Stimulated activated naive B cell treated with anti-CD40 and anti-IgM and Interleukin-4, amounts not matched to agents 10 μg/mL and 1 μg/mL and 100 μg/mL, for 72 hours (primary cell): Measurements from ENCODE around the gene CHMP4B.
"Not testable (repeated sequence)": the region's sequence is repeated elsewhere in the genome, so short reads cannot be mapped to it uniquely, and the experiment has no call there.

Source experiments
- ATAC-seq, 2 donors: fragments of 150-1000 bp; cut with Tn5 transposase; replicated peaks; 2 replicates each; pipeline ENCODE4 v1.10.0; 2021; ENCODE audit warnings: moderate library complexity in 1 of 2
- DNase-seq: peaks from one replicate; pipeline ENCODE4 v3.0.0; 2021
- H3K27ac Mint-ChIP-seq: one replicate; pipeline ENCODE4 v1.8.0; 2022; ENCODE audit warnings: mild to moderate bottlenecking, mixed read lengths
- H3K27me3 Mint-ChIP-seq, 2 donors: one replicate each; pipeline ENCODE4 v1.8.0; 2022; ENCODE audit warnings: mixed read lengths in 2 of 2
- H3K36me3 Mint-ChIP-seq, 2 donors: one replicate each; pipeline ENCODE4 v1.8.0; 2022; ENCODE audit warnings: mixed read lengths in 2 of 2, mild to moderate bottlenecking in 1 of 2
- H3K4me1 Mint-ChIP-seq, 2 donors: one replicate each; pipeline ENCODE4 v1.8.0; 2022; ENCODE audit warnings: mixed read lengths in 2 of 2, mild to moderate bottlenecking in 1 of 2
- H3K4me3 Mint-ChIP-seq, 2 donors: one replicate each; pipeline ENCODE4 v1.8.0; 2022; ENCODE audit warnings: mild to moderate bottlenecking in 2 of 2, mixed read lengths in 2 of 2, moderate library complexity in 1 of 2
- H3K9me3 Mint-ChIP-seq, 2 donors: one replicate each; pipeline ENCODE4 v1.8.0; 2022; ENCODE audit warnings: mixed read lengths in 2 of 2, mild to moderate bottlenecking in 1 of 2

CHMP4B gene

DNA sequence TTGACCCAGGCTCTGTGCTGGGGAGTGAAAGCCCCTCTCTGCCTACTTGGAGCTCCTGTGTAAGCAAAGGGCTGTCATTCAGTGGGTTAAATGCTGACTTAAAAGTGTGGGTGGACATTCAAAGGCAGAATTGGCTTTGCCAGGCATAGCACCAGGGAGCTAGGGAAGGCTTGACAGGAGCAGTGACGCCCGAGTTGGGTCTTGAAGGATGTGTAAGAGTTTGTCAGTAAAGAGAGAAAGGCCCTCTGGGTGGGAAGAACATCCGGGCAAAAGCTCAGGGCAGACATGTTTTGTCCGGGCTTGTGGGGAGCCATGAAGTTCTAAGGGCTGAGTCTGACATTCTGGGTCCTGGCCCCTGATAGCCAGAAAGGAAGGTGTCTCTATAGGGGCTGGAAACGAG is 27.9 kb upstream of the CHMP4B start:
- no peak for ATAC-seq
- DNase-seq, result no peak
- peaks cover 20 to 36% of the 10 kb centered on the region in 2 donors for H3K36me3 Mint-ChIP-seq
- no peaks in the 10 kb centered on the region for H3K27me3 Mint-ChIP-seq
- H3K9me3 Mint-ChIP-seq, result peaks cover 6 to 7% of the 10 kb centered on the region in 2 donors
- H3K4me1 Mint-ChIP-seq, result peaks cover 40 to 53% of the 10 kb centered on the region in 2 donors
- peak overlapping the region; percentile 80 for H3K27ac Mint-ChIP-seq
- no peak overlapping the region for H3K4me3 Mint-ChIP-seq

DNA sequence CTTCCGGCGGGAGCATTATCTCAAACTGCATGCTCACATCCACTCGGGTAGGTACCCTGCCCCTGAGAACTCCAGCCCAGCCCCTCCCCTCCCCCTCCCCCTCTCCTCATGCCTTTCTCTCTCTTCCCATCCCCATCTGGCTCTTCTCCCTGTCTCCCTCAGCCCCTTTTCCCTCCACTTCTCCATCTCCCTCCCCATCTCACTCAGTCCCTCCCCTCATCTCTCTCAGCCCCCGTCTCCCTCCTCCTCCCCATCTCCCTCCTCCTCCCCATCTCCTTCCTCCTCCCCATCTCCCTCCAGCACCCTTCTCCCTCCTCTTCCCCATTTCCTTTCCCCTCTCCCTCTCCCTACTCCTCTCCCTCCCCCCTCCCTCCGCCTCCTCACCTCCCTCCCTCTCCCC is 27.3 kb upstream of the CHMP4B start:
- DNase-seq, result no peak
- ATAC-seq, result no peak
- Mint-ChIP-seq H3K9me3 (peaks cover 6 to 7% of the 10 kb centered on the region in 2 donors), H3K36me3 (peaks cover 24 to 39% of the 10 kb centered on the region in 2 donors), H3K27ac (no peak overlapping the region), H3K4me3 (no peak overlapping the region), H3K27me3 (no peaks in the 10 kb centered on the region), H3K4me1 (peaks cover 35 to 47% of the 10 kb centered on the region in 2 donors)

DNA sequence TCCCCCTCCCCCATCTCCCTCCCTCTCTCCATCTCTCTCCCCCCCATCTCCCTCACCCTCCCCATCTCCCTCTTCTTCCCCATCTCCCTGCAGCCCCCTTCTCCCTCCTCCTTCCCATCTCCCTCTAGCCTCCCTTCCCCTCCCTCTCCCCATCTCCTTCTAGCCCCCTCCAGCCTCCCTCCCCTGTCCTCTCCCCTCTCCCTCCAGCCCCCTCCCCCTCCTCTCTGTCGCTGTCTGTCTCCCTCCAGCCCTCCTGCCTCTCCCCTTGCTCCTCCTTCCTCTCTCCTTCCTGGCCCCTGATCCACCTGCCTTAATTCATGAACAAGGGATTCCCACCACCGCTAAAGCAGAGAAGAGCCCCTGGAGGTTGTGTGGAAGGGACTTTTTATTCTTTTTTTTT is 26.9 kb upstream of the CHMP4B start:
- no peak overlapping the region for H3K27ac Mint-ChIP-seq
- no peak for ATAC-seq
- H3K4me1 Mint-ChIP-seq, result peaks cover 32 to 43% of the 10 kb centered on the region in 2 donors

DNA sequence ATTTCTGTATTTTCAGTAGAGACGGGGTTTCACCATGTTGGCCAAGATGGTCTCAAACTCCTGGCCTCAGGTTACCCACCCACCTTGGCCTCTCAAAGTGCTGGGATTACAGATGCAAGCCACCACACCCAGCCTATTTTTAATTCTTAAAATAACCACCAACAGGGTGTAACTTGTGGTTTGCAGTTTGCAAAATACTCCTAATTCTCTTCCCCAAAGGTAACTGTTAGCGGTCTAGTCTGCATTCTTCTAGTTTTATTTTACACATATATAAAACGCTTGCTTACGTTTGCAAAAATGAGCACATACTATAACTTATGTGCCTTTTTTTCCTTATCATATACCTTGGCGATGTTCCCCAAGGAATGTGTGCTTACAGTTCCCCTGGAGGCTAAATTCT is 25.6 kb upstream of the CHMP4B start:
- Mint-ChIP-seq H3K4me3 (no peak overlapping the region), H3K27me3 (no peaks in the 10 kb centered on the region), H3K9me3 (no peaks in the 10 kb centered on the region), H3K4me1 (peaks cover 25 to 35% of the 10 kb centered on the region in 2 donors), H3K27ac (no peak overlapping the region), H3K36me3 (peaks cover 20 to 37% of the 10 kb centered on the region in 2 donors)
- ATAC-seq, result no peak
- DNase-seq, result no peak

More for the DNA sequence above, 26.9 kb upstream of the CHMP4B start:
- no peak for DNase-seq
- H3K36me3 Mint-ChIP-seq, result peaks cover 21 to 36% of the 10 kb centered on the region in 2 donors
- H3K9me3 Mint-ChIP-seq, result peaks cover 4 to 6% of the 10 kb centered on the region in 2 donors
- no peaks in the 10 kb centered on the region for H3K27me3 Mint-ChIP-seq
- H3K4me3 Mint-ChIP-seq, result no peak overlapping the region

DNA sequence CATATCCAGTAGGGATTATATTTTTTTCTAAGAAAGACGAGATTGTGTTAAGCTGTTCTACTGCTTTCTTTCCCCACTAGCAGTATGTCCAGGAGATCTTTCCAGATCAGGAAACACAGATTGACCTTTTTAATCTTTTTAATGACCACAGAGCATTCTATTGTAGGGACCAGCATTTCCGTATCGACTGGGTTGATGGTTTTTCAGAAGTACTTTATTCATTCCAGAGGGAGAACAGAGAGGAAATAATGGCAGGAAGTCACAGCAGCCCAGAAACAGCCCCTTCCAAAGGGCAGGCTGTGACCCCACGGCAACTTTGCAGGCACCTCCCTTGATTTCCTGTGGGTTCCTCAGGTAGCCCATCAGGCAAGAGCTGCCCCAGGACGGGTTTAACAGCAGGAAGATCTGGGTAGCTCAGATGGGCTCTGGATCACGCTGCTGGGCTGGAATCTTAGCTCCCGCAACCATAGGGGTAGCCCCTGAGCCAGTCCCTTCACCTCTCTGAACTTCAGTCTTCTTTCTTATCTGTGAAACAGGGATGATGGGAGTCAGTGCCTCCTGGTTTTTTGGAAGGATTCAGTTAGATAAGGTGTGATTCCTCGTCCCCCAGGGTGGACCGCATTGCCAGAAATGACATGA is 23.8 kb upstream of the CHMP4B start:
- peaks cover 17 to 22% of the 10 kb centered on the region in 2 donors for H3K4me1 Mint-ChIP-seq
- peaks cover 20 to 33% of the 10 kb centered on the region in 2 donors for H3K36me3 Mint-ChIP-seq
- no peaks in the 10 kb centered on the region for H3K27me3 Mint-ChIP-seq
- H3K4me3 Mint-ChIP-seq, result peak overlapping the region in 1 of 2 donors; percentile 5
- DNase-seq (no peak), ATAC-seq (no peak)
- H3K27ac Mint-ChIP-seq, result peak overlapping the region; percentile 81
- H3K9me3 Mint-ChIP-seq, result no peaks in the 10 kb centered on the region

DNA sequence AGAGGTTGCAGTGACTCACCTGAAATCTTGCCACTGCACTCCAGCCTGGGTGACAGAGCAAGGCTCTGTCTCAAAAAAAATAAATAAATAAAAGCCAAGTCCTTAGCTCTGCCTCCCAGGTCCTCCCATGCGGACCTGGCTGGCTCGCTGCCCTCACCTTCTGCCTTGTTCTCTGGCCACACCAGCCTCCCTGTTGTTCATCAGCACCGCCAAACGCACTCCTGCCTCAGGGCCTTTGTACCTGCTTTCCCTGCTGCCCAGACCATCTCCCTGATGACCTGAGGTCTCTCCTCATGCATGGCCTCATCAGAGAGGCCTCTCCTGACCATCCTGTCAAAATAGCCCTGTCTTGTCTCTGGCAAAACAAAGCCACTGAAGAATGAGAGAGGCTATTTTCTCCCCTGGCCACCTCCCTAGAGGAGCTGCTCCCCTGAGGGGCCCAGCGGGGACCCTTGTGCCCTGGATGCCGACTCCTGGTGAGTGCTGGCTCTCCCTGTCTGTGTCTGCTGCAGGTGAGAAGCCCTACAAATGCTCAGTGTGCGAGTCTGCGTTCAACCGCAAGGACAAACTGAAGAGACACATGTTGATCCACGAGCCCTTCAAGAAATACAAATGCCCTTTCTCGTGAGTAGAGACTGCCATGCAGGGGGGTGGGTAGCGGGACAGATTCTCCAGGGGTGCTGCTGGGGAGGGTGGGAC is 22.6 kb upstream of the CHMP4B start:
- no peak overlapping the region for H3K4me3 Mint-ChIP-seq
- peak overlapping the region; percentile 49 for H3K27ac Mint-ChIP-seq

DNA sequence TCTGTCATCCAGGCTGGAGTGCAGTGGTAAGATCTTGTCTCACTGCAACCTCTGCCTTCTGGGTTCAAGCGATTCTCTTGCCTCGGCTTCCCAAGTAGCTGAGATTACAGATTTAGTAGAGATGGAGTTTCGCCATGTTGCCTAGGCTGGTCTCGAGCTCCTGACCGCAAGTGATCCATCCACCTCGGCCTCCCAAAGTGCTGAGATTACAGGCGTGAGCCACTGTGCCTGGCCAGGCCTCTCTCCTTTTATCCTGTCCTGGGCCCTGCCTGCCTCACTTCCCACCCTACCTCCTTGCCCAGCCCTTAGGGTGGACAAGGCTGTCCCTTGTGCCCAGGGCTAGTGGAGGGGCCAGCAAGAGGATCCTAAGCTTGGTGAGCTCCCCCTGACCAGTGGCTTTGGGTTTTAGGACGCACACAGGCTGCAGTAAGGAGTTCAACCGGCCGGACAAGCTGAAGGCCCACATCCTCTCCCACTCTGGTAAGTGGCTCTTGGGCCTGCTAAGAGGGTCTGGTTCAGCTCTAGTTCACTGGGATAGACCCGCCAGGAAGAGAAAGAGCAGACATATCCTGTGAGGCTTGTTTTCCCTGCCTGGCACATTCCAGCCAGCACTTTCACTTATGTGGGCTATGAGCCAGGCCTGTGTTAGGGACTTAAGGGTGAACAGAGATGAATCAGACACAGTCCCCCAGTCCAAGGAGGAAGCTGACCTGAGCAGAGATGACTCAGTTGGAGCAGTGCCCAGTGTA is 21.9 kb upstream of the CHMP4B start:
- H3K27me3 Mint-ChIP-seq, result no peaks in the 10 kb centered on the region
- ATAC-seq (peak in 1 of 2 donors; percentile 46), DNase-seq (no peak)
- H3K4me1 Mint-ChIP-seq, result peaks cover 14% of the 10 kb centered on the region in 2 donors
- no peak overlapping the region for H3K4me3 Mint-ChIP-seq
- H3K36me3 Mint-ChIP-seq, result peaks cover 19 to 26% of the 10 kb centered on the region in 2 donors
- no peaks in the 10 kb centered on the region for H3K9me3 Mint-ChIP-seq
- H3K27ac Mint-ChIP-seq, result peak overlapping the region; percentile 73

More for the DNA sequence above, 22.6 kb upstream of the CHMP4B start:
- DNase-seq, result no peak
- H3K36me3 Mint-ChIP-seq, result peaks cover 19 to 26% of the 10 kb centered on the region in 2 donors
- peaks cover 14% of the 10 kb centered on the region in 2 donors for H3K4me1 Mint-ChIP-seq
- no peaks in the 10 kb centered on the region for H3K27me3 Mint-ChIP-seq
- ATAC-seq, result no peak
- no peaks in the 10 kb centered on the region for H3K9me3 Mint-ChIP-seq

DNA sequence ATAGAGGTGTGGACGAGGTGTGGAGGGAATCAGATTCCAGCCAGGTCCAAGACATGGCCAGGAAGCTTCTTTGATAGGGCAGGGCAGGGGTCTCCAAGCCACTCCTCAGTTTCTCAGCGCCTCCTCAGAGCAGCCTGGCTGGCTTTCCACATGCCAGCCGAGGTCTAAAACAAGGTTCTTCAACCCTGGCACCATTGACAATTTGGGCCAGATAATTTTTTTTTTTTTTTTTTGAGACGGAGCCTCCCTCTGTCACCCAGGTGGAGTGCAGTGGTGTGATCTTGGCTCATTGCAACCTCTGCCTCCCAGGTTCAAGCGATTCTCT is 21.3 kb upstream of the CHMP4B start:
- no peak for DNase-seq
- no peaks in the 10 kb centered on the region for H3K27me3 Mint-ChIP-seq
- H3K9me3 Mint-ChIP-seq, result no peaks in the 10 kb centered on the region
- H3K27ac Mint-ChIP-seq, result peak overlapping the region; percentile 73
- peaks cover 14% of the 10 kb centered on the region in 2 donors for H3K4me1 Mint-ChIP-seq
- no peak for ATAC-seq
- peaks cover 19 to 26% of the 10 kb centered on the region in 2 donors for H3K36me3 Mint-ChIP-seq
- no peak overlapping the region for H3K4me3 Mint-ChIP-seq

DNA sequence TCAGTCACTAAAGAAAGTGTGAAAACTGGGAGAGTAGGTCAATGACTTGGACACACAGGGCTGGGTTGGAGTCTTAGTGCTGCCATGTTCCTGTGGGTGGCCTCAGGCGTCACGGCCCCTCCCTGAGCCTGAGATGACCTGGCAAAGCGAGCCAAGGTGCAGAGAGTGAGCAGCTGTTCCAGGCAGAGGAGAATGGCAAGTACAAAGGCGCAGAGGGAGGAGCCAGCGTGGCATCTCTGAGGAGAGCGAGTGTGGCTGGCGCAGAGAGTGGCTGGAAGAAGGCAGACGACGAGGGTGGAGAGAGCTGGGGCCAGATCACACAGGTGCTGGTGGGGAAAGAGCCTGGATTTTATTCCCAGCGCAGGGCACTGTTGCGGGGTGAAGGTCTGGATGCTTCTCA is 20.6 kb upstream of the CHMP4B start:
- peaks cover 14% of the 10 kb centered on the region in 2 donors for H3K4me1 Mint-ChIP-seq
- no peak overlapping the region for H3K4me3 Mint-ChIP-seq
- no peak overlapping the region for H3K27ac Mint-ChIP-seq
- no peak for DNase-seq
- no peaks in the 10 kb centered on the region for H3K9me3 Mint-ChIP-seq
- H3K36me3 Mint-ChIP-seq, result peaks cover 19 to 26% of the 10 kb centered on the region in 2 donors
- ATAC-seq, result no peak
- no peaks in the 10 kb centered on the region for H3K27me3 Mint-ChIP-seq

DNA sequence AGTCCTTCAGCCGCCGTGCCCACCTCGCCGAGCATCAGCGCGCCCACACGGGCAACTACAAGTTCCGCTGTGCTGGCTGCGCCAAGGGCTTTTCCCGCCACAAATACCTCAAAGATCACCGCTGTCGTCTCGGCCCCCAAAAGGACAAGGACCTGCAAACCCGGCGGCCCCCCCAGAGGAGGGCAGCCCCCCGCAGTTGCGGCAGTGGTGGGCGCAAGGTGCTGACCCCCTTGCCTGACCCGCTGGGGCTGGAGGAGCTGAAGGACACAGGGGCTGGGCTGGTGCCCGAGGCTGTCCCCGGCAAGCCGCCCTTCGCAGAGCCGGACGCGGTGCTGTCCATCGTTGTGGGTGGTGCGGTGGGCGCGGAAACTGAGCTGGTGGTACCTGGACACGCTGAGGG is 20.1 kb upstream of the CHMP4B start:
- H3K4me1 Mint-ChIP-seq, result peaks cover 13 to 14% of the 10 kb centered on the region in 2 donors
- no peak overlapping the region for H3K4me3 Mint-ChIP-seq
- ATAC-seq (no peak), DNase-seq (no peak)
- H3K27ac Mint-ChIP-seq, result no peak overlapping the region
- H3K27me3 Mint-ChIP-seq, result no peaks in the 10 kb centered on the region
- H3K9me3 Mint-ChIP-seq, result no peaks in the 10 kb centered on the region
- H3K36me3 Mint-ChIP-seq, result peaks cover 19 to 26% of the 10 kb centered on the region in 2 donors

DNA sequence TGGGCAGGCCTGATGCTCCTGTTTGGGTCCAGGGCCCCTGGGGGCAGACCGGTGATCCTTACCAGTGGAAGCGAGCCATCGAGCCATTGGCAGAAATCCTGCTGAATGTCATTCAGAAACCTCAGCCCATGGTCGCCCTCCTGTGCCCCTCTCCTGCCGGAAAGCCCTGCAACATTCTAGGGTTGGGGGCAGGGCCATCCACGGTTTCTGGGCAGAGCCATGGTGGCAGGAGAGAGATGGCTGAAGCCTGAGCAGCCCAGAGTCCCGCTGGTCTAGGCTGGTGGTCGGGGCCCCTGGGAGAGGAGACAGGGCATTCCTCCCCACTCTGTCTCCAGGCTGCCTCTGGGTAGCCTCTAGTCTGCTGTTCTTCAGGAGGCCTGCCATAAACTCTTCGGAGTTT is 19.6 kb upstream of the CHMP4B start:
- Mint-ChIP-seq H3K4me3 (no peak overlapping the region), H3K9me3 (no peaks in the 10 kb centered on the region), H3K27me3 (no peaks in the 10 kb centered on the region), H3K27ac (no peak overlapping the region), H3K4me1 (peaks cover 10 to 14% of the 10 kb centered on the region in 2 donors), H3K36me3 (peaks cover 19 to 26% of the 10 kb centered on the region in 2 donors)
- ATAC-seq (no peak), DNase-seq (no peak)

DNA sequence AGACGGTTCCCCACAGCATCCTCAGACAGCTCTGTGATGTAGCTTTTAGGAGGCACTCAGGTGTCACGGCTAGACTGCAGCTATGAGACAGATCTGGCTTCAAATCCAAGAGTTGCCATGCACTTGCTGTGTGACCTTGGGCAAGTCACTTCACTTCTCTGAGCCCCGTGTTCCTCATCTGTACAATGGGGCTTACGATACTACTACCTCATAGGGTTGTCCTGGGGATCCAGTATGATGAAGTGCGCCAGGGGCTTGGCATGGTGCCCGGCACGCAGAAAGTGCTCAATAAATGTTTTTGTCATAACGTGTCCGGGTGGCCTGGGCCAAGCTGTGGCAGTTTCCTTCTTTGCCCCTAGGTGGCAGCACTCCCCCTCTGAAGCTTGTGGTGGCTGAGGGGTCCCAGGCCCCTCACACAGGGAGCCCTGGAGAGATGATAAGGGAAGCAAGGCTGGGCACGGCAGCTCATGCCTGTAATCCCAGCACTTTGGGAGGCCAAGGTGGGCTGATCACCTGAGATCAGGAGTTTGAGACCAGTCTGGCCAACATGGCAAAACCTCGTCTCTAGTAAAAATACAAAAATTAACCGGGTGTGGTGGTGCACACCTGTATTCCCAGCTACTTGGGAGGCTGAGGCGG is 19.1 kb upstream of the CHMP4B start:
- Mint-ChIP-seq H3K4me1 (peaks cover 10 to 12% of the 10 kb centered on the region in 2 donors), H3K27ac (no peak overlapping the region), H3K27me3 (no peaks in the 10 kb centered on the region), H3K9me3 (no peaks in the 10 kb centered on the region), H3K36me3 (peaks cover 19 to 26% of the 10 kb centered on the region in 2 donors), H3K4me3 (no peak overlapping the region)
- ATAC-seq (peak; percentile 69 to 73), DNase-seq (peak; percentile 29)

DNA sequence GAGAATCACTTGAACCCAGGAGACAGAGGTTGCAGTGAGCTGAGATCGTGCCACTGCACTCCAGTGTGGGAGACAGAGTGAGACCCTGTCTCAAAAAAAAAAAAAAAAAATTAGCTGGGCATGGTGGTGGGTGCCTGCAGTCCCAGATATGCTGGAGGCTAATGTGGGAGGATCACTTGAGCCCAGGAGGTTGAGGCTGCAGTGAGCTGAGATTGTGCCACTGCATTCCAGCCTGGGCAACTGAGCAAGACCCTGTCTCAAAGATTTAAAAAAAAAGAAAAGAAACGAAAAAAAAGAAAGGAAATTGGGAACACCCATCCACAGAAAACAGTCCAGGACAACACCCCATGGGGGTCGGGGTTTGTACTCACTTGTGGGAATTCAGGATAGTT is 18.6 kb upstream of the CHMP4B start:
- not testable (repeated sequence) for ATAC-seq, H3K27me3 Mint-ChIP-seq, H3K4me3 Mint-ChIP-seq, H3K9me3 Mint-ChIP-seq, H3K4me1 Mint-ChIP-seq, DNase-seq, H3K27ac Mint-ChIP-seq
- peaks cover 16 to 26% of the 10 kb centered on the region in 2 donors for H3K36me3 Mint-ChIP-seq
